Fibroblast of the conjunctiva (primary cell): ENCODE results near the gene LEUTX.
"Not testable (repeated sequence)": the region's sequence is repeated elsewhere in the genome, so short reads cannot be mapped to it uniquely, and the experiment has no call there.

Source experiments
- DNase-seq: peaks from one replicate; pipeline ENCODE4 v3.0.0-alpha.2; 2010; ENCODE audit warnings: low read depth

LEUTX gene

GRCh38 chr19:39778763-39779162 is at the start of gene LEUTX:
Gene LEUTX (plus strand): TSS chr19:39778854. CDS start chr19:39778921, 67 bp downstream.
- DNase-seq: no peak

- no peak for DNase-seq
Observed at GRCh38 chr19:39729594-39729993, 49.1 kb upstream of the LEUTX start.

- DNase-seq: no peak
Observed at GRCh38 chr19:39731685-39732084, 47.0 kb upstream of the LEUTX start.

- DNase-seq: no peak
Observed at GRCh38 chr19:39733841-39734240, 44.8 kb upstream of the LEUTX start.

GRCh38 chr19:39735688-39736087 is 43.0 kb upstream of the LEUTX start:
- no peak for DNase-seq

GRCh38 chr19:39736088-39736487 is 42.6 kb upstream of the LEUTX start:
- DNase-seq: no peak

GRCh38 chr19:39737351-39737750 is 41.3 kb upstream of the LEUTX start:
- DNase-seq: no peak

GRCh38 chr19:39737891-39738290 is 40.8 kb upstream of the LEUTX start, which contains the start of gene CLC:
Gene CLC (minus strand): TSS chr19:39738029. CDS start chr19:39737952, 77 bp downstream.
- DNase-seq: no peak

GRCh38 chr19:39738814-39739213 is 39.8 kb upstream of the LEUTX start:
- no peak for DNase-seq

GRCh38 chr19:39740395-39740794 is 38.3 kb upstream of the LEUTX start:
- DNase-seq: no peak

- no peak for DNase-seq
Observed at GRCh38 chr19:39745643-39746042, 33.0 kb upstream of the LEUTX start.

- no peak for DNase-seq
Observed at GRCh38 chr19:39746836-39747529, 31.7 kb upstream of the LEUTX start.

- no peak for DNase-seq
Observed at GRCh38 chr19:39749981-39750380, 28.7 kb upstream of the LEUTX start.

GRCh38 chr19:39752390-39752789 is 26.3 kb upstream of the LEUTX start:
- no peak for DNase-seq

- no peak for DNase-seq
Observed at GRCh38 chr19:39752795-39753194, 25.9 kb upstream of the LEUTX start.

- no peak for DNase-seq
Observed at GRCh38 chr19:39754544-39754943, 24.1 kb upstream of the LEUTX start.

GRCh38 chr19:39754971-39755370 is 23.7 kb upstream of the LEUTX start:
- no peak for DNase-seq

GRCh38 chr19:39759457-39760184 is 19.0 kb upstream of the LEUTX start:
- DNase-seq: no peak

GRCh38 chr19:39761851-39762250 is 16.8 kb upstream of the LEUTX start:
- not testable (repeated sequence) for DNase-seq

GRCh38 chr19:39765091-39766076 is 13.3 kb upstream of the LEUTX start:
- DNase-seq: peak; percentile 9

- DNase-seq: no peak
Observed at GRCh38 chr19:39768334-39768733, 10.3 kb upstream of the LEUTX start.

- no peak for DNase-seq
Observed at GRCh38 chr19:39768786-39769185, 9.9 kb upstream of the LEUTX start.
